HepG2 (cell line): Measurements from ENCODE around the gene GRIK4. TPM values are rescaled to one million over a fixed set of nuclear protein-coding genes. Genes with fewer than 3 reads are reported as not detected.

Experiments
- ATAC-seq: fragments of 200-7000 bp; cut with Tn5 transposase; 3 replicates; pipeline ENCODE4 v1.9.1; 2020; ENCODE audit warnings: mild to moderate bottlenecking, moderate library complexity
- BruUV-seq: library from RNA; stranded (reverse); fragments of 400-500 nt; replicated peaks from 2 replicates; lab custom pipeline; 2021; lab: Mats Ljungman, UMichigan
- CTCF ChIA-PET: fragments of 300-600 bp; formaldehyde crosslinking; extraction: SDS; loops from one replicate; lab custom pipeline; 2021; ENCODE audit warnings: low total read pairs, inconsistent platforms, low intra/inter-chr PET ratio; lab: Yijun Ruan, JAX
- POLR2A ChIA-PET: fragments of 350-600 bp; sonication (Branson Sonifier 250); formaldehyde crosslinking; loops from one replicate; lab custom pipeline; 2020; ENCODE audit warnings: antibody characterized with exemption, inconsistent platforms; lab: Yijun Ruan, JAX
- DNase-seq: peaks from one replicate; pipeline ENCODE4 v3.0.0-alpha.2; 2015; ENCODE audit warnings: low spot score
- FAIRE-seq: peaks from 3 replicates; lab custom pipeline; 2011; peaks lifted over from hg19 to GRCh38; lab: Jason Lieb, UNC
- H2AFZ ChIP-seq: one replicate; pipeline ENCODE4 v1.6.1; 2011; ENCODE audit warnings: low read length, inconsistent platforms
- H3K27ac ChIP-seq: fragments of 300-600 bp; 3 replicates; pipeline ENCODE4 v1.8.0; 2011; ENCODE audit warnings: mixed run types, mild to moderate bottlenecking, mixed read lengths, low read length, inconsistent platforms; ENCODE audit not compliant: insufficient read depth; ENCODE audit errors: extremely low read length
- H3K27me3 ChIP-seq, 2 experiments: fragments of 200-600 bp in 1 of 2; 2 replicates in 1 of 2; 3 replicates in 1 of 2; pipeline versions ENCODE4 v1.6.0 to v1.8.0; 2011; ENCODE audit warnings: low read length in 2 of 2, mild to moderate bottlenecking in 2 of 2, moderate library complexity in 2 of 2, inconsistent platforms in 1 of 2; ENCODE audit not compliant: insufficient read depth in 2 of 2, control insufficient read depth in 1 of 2
- H3K36me3 ChIP-seq, 2 experiments: fragments of 200-600 bp in 1 of 2; replicated peaks in 1 of 2; 2 replicates in 1 of 2; 3 replicates in 1 of 2; pipeline versions ENCODE4 v1.5.1 to v1.8.0; 2011; ENCODE audit warnings: low read length in 2 of 2, inconsistent platforms in 1 of 2; ENCODE audit not compliant: insufficient read depth in 2 of 2, control insufficient read depth in 1 of 2
- H3K4me1 ChIP-seq: 2 replicates; pipeline ENCODE4 v1.5.1; 2012; ENCODE audit warnings: low read length, inconsistent platforms; ENCODE audit not compliant: insufficient read depth
- H3K4me2 ChIP-seq: 2 replicates; pipeline ENCODE4 v1.6.0; 2011; ENCODE audit warnings: low read depth, low read length, inconsistent platforms
- H3K4me3 ChIP-seq, 3 experiments: fragments of 200-600 bp in 1 of 3; sonication (generic), shearing (Covaris generic) in 1 of 3; replicated peaks in 1 of 3; 2 replicates each; pipeline ENCODE4 v1.5.1; 2011 to 2016; ENCODE audit warnings: low read length in 3 of 3, inconsistent platforms in 2 of 3, low read depth in 2 of 3, mild to moderate bottlenecking in 2 of 3, control low read depth in 1 of 3, mixed read lengths in 1 of 3; ENCODE audit not compliant: insufficient read depth in 1 of 3
- H3K79me2 ChIP-seq: one replicate; pipeline ENCODE4 v1.6.1; 2011; ENCODE audit warnings: low read length, inconsistent platforms; ENCODE audit not compliant: insufficient read depth
- H3K9ac ChIP-seq: 2 replicates; pipeline ENCODE4 v1.6.0; 2011; ENCODE audit warnings: mild to moderate bottlenecking, low read depth, low read length, inconsistent platforms; ENCODE audit not compliant: insufficient read depth
- H3K9me3 ChIP-seq: 2 replicates; pipeline ENCODE4 v1.5.1; 2012; ENCODE audit warnings: mild to moderate bottlenecking, low read length
- H4K20me1 ChIP-seq: 2 replicates; pipeline ENCODE4 v1.6.0; 2011; ENCODE audit warnings: inconsistent platforms, mild to moderate bottlenecking, low read length, moderate library complexity; ENCODE audit not compliant: insufficient read depth
- AGO1 ChIP-seq: fragments of 200-400 bp; formaldehyde crosslinking; IDR thresholded peaks from 2 replicates; pipeline ENCODE4 v1.6.1; 2017; ENCODE audit warnings: mild to moderate bottlenecking, low read depth, low read length, moderate library complexity; ENCODE audit not compliant: poor library complexity, severe bottlenecking
- CBX5 ChIP-seq: sonication (generic); formaldehyde crosslinking; IDR thresholded peaks from 2 replicates; pipeline ENCODE4 v1.4.0; 2020; ENCODE audit warnings: missing genetic modification reagents, borderline replicate concordance
- KDM4B ChIP-seq: sonication (generic); formaldehyde crosslinking; IDR thresholded peaks from 2 replicates; pipeline ENCODE4 v1.4.0; 2020; ENCODE audit warnings: missing genetic modification reagents
- KMT2B ChIP-seq: IDR thresholded peaks from 2 replicates; pipeline ENCODE4 v1.6.1; 2016; ENCODE audit warnings: missing genetic modification reagents, missing compliant biosample characterization
- NFKBIZ ChIP-seq: IDR thresholded peaks from 2 replicates; pipeline ENCODE4 v1.6.1; 2018; ENCODE audit warnings: missing genetic modification reagents, missing compliant biosample characterization
- PRMT3 ChIP-seq: sonication (generic); formaldehyde crosslinking; IDR thresholded peaks from 2 replicates; pipeline ENCODE4 v1.8.1; 2022; ENCODE audit warnings: low read depth, mild to moderate bottlenecking, moderate library complexity, missing genetic modification reagents, borderline replicate concordance
- SALL2 ChIP-seq: sonication (generic); formaldehyde crosslinking; IDR thresholded peaks from 2 replicates; pipeline ENCODE4 v1.8.1; 2023; ENCODE audit warnings: mild to moderate bottlenecking, missing genetic modification reagents, inconsistent platforms
- ZNF337 ChIP-seq: sonication (generic); formaldehyde crosslinking; IDR thresholded peaks from 2 replicates; pipeline ENCODE4 v1.5.1; 2020; ENCODE audit warnings: missing genetic modification reagents, low read depth, mild to moderate bottlenecking, borderline replicate concordance
- ZNF556 ChIP-seq: sonication (generic); formaldehyde crosslinking; IDR thresholded peaks from 2 replicates; pipeline ENCODE4 v1.4.0; 2020; ENCODE audit warnings: mild to moderate bottlenecking, missing genetic modification reagents, borderline replicate concordance
- WGBS: methylation state at CpG from one replicate; pipeline ENCODE4 v1.1.6; 2017; ENCODE audit warnings: low lambda C conversion rate; 5-methylcytosine and 5-hydroxymethylcytosine counted together
- in situ Hi-C: cut with HindIII; loops from 2 replicates; pipeline ENCODE4 v1.10.0; 2017; ENCODE audit warnings: low pct_unique_long_range_greater_than_20kb; ENCODE audit not compliant: extremely low pct_ligation_motif_present
- intact Hi-C: fragments of 100-400 bp; cut with micrococcal nuclease; formaldehyde crosslinking; loops from one replicate; pipeline ENCODE4 v1.10.0; 2022; ENCODE audit not compliant: unreplicated experiment
- polyA plus RNA-seq, 8 experiments: library from polyadenylated mRNA; depleted of rRNA in 3 of 8; stranded (reverse) in 7 of 8; unstranded in 1 of 8; fragments of >200 nt; fragmentation: Illumina TruSeq in 4 of 8; extraction: Trizol in 4 of 8; gene quantifications; 2 replicates each; pipeline versions ENCODE4 v1.2.1 to v1.2.3, GENCODE V29; 2011 to 2016; ENCODE audit warnings: low read depth in 4 of 8, missing spikeins in 1 of 8, mixed read lengths in 1 of 8; ENCODE audit not compliant: insufficient read depth in 1 of 8
- total RNA-seq, 5 experiments: library from RNA; depleted of rRNA; stranded (reverse); fragments of >200 nt; fragmentation: Illumina TruSeq; extraction: Trizol; gene quantifications; 2 replicates each; pipeline ENCODE4 v1.2.3, GENCODE V29; 2016; ENCODE audit warnings: low read depth in 1 of 5
- TF ChIP-seq, protein P1 (sequence below): sonication (generic); formaldehyde crosslinking; IDR thresholded peaks from 2 replicates; pipeline ENCODE4 v1.8.1; 2022; ENCODE audit warnings: low read depth, mild to moderate bottlenecking, missing genetic modification reagents
- TF ChIP-seq, protein P2 (sequence below): sonication (generic); formaldehyde crosslinking; IDR thresholded peaks from 2 replicates; pipeline ENCODE4 v1.5.0; 2020; ENCODE audit warnings: missing genetic modification reagents
- TF ChIP-seq, protein P3 (sequence below): sonication (generic); formaldehyde crosslinking; IDR thresholded peaks from 2 replicates; pipeline ENCODE4 v1.4.0; 2020; ENCODE audit warnings: mild to moderate bottlenecking, missing genetic modification reagents, borderline replicate concordance

GRIK4 gene
- total and polyA plus RNA-seq, 2 of the 13 experiments (the other 11 are each of a cell fraction or from before 2014, with no cell fraction given): 0.04 to 0.07 TPM

DNA sequence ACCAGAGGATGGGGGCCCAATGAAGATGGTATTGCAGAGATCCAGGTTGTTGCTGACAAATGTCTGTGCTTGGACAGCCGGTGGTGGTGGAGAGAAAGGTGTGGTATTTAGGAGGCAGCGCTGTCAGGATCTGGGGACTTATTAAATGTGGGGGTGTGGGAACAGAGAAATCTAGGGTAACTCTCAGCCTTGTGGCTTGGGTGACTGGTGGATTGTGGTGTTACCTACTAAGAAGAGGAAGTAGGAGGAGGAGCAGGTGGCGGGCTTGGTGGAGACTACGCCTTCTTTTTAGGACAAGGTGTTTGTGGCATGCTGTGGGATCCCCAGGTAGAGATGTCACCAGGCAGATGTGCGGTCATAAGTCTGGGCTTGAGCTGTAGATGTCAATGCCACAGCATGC is 144.0 kb downstream of the GRIK4 start:
- no peaks in the 10 kb centered on the region; a peak in 2 of 5 replicates for H3K27me3 ChIP-seq
- no peaks in the 10 kb centered on the region for H3K36me3 ChIP-seq
- no peak overlapping the region for H2AFZ ChIP-seq
- no peak overlapping the region for H3K27ac ChIP-seq
- ATAC-seq: no peak
- no peak overlapping the region for H3K4me2 ChIP-seq
- in situ Hi-C loops (no loop called here), intact Hi-C loops (no loop called here)
- H3K79me2 ChIP-seq: no peaks in the 10 kb centered on the region
- no TSS peak for BruUV-seq
- no peaks in the 10 kb centered on the region for H3K9me3 ChIP-seq
- no peak for DNase-seq
- 65% methylated on average over 5 of the region's 5 CpGs for WGBS
- H3K4me3 ChIP-seq: no peak overlapping the region
- H3K9ac ChIP-seq: no peak overlapping the region
- POLR2A ChIA-PET: no interaction called here
- no peak for TF ChIP-seq CBX5 (CRISPR knock-in tag)
- no peak for TF ChIP-seq ZNF337 (CRISPR knock-in tag)
- TF ChIP-seq NFKBIZ (CRISPR knock-in tag): no peak
- TF ChIP-seq PRMT3: no peak
- TF ChIP-seq AGO1: no peak
- TF ChIP-seq, protein P1, sequence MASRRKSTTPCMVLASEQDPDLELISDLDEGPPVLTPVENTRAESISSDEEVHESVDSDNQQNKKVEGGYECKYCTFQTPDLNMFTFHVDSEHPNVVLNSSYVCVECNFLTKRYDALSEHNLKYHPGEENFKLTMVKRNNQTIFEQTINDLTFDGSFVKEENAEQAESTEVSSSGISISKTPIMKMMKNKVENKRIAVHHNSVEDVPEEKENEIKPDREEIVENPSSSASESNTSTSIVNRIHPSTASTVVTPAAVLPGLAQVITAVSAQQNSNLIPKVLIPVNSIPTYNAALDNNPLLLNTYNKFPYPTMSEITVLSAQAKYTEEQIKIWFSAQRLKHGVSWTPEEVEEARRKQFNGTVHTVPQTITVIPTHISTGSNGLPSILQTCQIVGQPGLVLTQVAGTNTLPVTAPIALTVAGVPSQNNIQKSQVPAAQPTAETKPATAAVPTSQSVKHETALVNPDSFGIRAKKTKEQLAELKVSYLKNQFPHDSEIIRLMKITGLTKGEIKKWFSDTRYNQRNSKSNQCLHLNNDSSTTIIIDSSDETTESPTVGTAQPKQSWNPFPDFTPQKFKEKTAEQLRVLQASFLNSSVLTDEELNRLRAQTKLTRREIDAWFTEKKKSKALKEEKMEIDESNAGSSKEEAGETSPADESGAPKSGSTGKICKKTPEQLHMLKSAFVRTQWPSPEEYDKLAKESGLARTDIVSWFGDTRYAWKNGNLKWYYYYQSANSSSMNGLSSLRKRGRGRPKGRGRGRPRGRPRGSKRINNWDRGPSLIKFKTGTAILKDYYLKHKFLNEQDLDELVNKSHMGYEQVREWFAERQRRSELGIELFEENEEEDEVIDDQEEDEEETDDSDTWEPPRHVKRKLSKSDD (CRISPR knock-in tag): no peak
- TF ChIP-seq SALL2 (CRISPR knock-in tag): no peak
- TF ChIP-seq KMT2B (CRISPR knock-in tag): no peak
- no peak for TF ChIP-seq ZNF556 (CRISPR knock-in tag)
- TF ChIP-seq, protein P2, sequence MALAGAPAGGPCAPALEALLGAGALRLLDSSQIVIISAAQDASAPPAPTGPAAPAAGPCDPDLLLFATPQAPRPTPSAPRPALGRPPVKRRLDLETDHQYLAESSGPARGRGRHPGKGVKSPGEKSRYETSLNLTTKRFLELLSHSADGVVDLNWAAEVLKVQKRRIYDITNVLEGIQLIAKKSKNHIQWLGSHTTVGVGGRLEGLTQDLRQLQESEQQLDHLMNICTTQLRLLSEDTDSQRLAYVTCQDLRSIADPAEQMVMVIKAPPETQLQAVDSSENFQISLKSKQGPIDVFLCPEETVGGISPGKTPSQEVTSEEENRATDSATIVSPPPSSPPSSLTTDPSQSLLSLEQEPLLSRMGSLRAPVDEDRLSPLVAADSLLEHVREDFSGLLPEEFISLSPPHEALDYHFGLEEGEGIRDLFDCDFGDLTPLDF (CRISPR knock-in tag): no peak
- TF ChIP-seq, protein P3, sequence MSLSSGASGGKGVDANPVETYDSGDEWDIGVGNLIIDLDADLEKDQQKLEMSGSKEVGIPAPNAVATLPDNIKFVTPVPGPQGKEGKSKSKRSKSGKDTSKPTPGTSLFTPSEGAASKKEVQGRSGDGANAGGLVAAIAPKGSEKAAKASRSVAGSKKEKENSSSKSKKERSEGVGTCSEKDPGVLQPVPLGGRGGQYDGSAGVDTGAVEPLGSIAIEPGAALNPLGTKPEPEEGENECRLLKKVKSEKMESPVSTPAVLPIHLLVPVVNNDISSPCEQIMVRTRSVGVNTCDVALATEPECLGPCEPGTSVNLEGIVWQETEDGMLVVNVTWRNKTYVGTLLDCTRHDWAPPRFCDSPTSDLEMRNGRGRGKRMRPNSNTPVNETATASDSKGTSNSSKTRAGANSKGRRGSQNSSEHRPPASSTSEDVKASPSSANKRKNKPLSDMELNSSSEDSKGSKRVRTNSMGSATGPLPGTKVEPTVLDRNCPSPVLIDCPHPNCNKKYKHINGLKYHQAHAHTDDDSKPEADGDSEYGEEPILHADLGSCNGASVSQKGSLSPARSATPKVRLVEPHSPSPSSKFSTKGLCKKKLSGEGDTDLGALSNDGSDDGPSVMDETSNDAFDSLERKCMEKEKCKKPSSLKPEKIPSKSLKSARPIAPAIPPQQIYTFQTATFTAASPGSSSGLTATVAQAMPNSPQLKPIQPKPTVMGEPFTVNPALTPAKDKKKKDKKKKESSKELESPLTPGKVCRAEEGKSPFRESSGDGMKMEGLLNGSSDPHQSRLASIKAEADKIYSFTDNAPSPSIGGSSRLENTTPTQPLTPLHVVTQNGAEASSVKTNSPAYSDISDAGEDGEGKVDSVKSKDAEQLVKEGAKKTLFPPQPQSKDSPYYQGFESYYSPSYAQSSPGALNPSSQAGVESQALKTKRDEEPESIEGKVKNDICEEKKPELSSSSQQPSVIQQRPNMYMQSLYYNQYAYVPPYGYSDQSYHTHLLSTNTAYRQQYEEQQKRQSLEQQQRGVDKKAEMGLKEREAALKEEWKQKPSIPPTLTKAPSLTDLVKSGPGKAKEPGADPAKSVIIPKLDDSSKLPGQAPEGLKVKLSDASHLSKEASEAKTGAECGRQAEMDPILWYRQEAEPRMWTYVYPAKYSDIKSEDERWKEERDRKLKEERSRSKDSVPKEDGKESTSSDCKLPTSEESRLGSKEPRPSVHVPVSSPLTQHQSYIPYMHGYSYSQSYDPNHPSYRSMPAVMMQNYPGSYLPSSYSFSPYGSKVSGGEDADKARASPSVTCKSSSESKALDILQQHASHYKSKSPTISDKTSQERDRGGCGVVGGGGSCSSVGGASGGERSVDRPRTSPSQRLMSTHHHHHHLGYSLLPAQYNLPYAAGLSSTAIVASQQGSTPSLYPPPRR (CRISPR knock-in tag): no peak
- no peak for TF ChIP-seq KDM4B
- H3K4me1 ChIP-seq: no peaks in the 10 kb centered on the region
- no peaks in the 10 kb centered on the region for H4K20me1 ChIP-seq
- CTCF ChIA-PET: no interaction called here
- no peak for FAIRE-seq
